PC-3 (cell line): ENCODE data around the gene SEC14L6. TPM values are rescaled to one million over a fixed set of nuclear protein-coding genes. Genes with fewer than 3 reads are reported as not detected.
A peak's percentile ranks its signal among the peaks of the same experiment; 100 is the strongest.

Source experiments
- ATAC-seq: fragments of 200-7000 bp; cut with Tn5 transposase; 2 replicates; pipeline ENCODE4 v1.9.1; 2020; ENCODE audit warnings: mild to moderate bottlenecking, moderate library complexity
- BruUV-seq: library from RNA; stranded (reverse); fragments of 400-500 nt; replicated peaks from 2 replicates; lab custom pipeline; 2021; lab: Mats Ljungman, UMichigan
- CTCF ChIA-PET: fragments of 300-600 bp; sonication (Branson Sonifier 250); formaldehyde crosslinking; loops from one replicate; lab custom pipeline; 2022; ENCODE audit warnings: antibody characterized with exemption; lab: Charles Lee
- POLR2A ChIA-PET: fragments of 300-600 bp; sonication (Branson Sonifier 250); formaldehyde crosslinking; loops from one replicate; lab custom pipeline; 2022; ENCODE audit warnings: antibody characterized with exemption; ENCODE audit not compliant: unreplicated experiment; lab: Charles Lee
- DNase-seq: peaks from one replicate; pipeline ENCODE4 v3.0.0-alpha.2; 2015
- H2AFZ ChIP-seq: fragments of 300-600 bp; sonication (generic); 2 replicates; pipeline ENCODE4 v1.6.0; 2016; ENCODE audit warnings: antibody characterized with exemption, low read length
- H3F3A ChIP-seq: fragments of 300-600 bp; sonication (generic); one replicate; pipeline ENCODE4 v1.6.0; 2017; ENCODE audit warnings: antibody characterized with exemption, low read length, control low read depth, mild to moderate bottlenecking; ENCODE audit not compliant: unreplicated experiment
- H3K27ac ChIP-seq: fragments of 300-600 bp; sonication (generic); 2 replicates; pipeline ENCODE4 v1.5.1; 2016; ENCODE audit warnings: mild to moderate bottlenecking, low read length
- H3K27me3 ChIP-seq: fragments of 300-600 bp; sonication (generic); 2 replicates; pipeline ENCODE4 v1.6.1; 2016; ENCODE audit warnings: low read length, mixed read lengths
- H3K36me3 ChIP-seq: fragments of 300-600 bp; sonication (generic); 2 replicates; pipeline ENCODE4 v1.6.1; 2016; ENCODE audit warnings: low read depth, mixed run types, low read length, mixed read lengths
- H3K4me1 ChIP-seq: fragments of 300-600 bp; sonication (generic); 2 replicates; pipeline ENCODE4 v1.5.1; 2016; ENCODE audit warnings: low read length; ENCODE audit not compliant: insufficient read depth
- H3K4me2 ChIP-seq: fragments of 300-600 bp; sonication (generic); 2 replicates; pipeline ENCODE4 v1.6.0; 2016; ENCODE audit warnings: low read length
- H3K4me3 ChIP-seq: fragments of 300-600 bp; sonication (generic); 2 replicates; pipeline ENCODE4 v1.5.1; 2016; ENCODE audit warnings: mild to moderate bottlenecking, low read length, mixed read lengths
- H3K79me2 ChIP-seq: fragments of 300-600 bp; sonication (generic); 2 replicates; pipeline ENCODE4 v1.6.1; 2017; ENCODE audit warnings: low read length, mixed read lengths
- H3K9ac ChIP-seq: fragments of 300-600 bp; sonication (generic); 2 replicates; pipeline ENCODE4 v1.6.0; 2016; ENCODE audit warnings: mild to moderate bottlenecking, low read length
- H3K9me2 ChIP-seq: fragments of 300-600 bp; sonication (generic); replicated peaks from 2 replicates; pipeline ENCODE4 v1.6.1; 2016; ENCODE audit warnings: mixed run types, low read length, mixed read lengths
- H3K9me3 ChIP-seq: fragments of 300-600 bp; sonication (generic); 2 replicates; pipeline ENCODE4 v1.6.1; 2016; ENCODE audit warnings: low read length, mixed read lengths
- H4K20me1 ChIP-seq: fragments of 300-600 bp; sonication (generic); 2 replicates; pipeline ENCODE4 v1.6.1; 2016; ENCODE audit warnings: low read length, mixed read lengths
- EZH2 ChIP-seq: fragments of 300-600 bp; sonication (generic); IDR thresholded peaks from one replicate; pipeline ENCODE4 v1.6.1; 2017; ENCODE audit warnings: antibody characterized with exemption, mild to moderate bottlenecking, low read length; ENCODE audit not compliant: unreplicated experiment
- EZH2phosphoT487 ChIP-seq: fragments of 300-600 bp; sonication (generic); IDR thresholded peaks from 2 replicates; pipeline ENCODE4 v1.6.1; 2018; ENCODE audit warnings: mild to moderate bottlenecking, antibody characterized with exemption, low read length, borderline replicate concordance
- intact Hi-C: fragments of 100-400 bp; cut with micrococcal nuclease; formaldehyde crosslinking; loops from 2 replicates; pipeline ENCODE4 v1.9.0; 2023
- total RNA-seq: library from RNA; depleted of rRNA; stranded (reverse); fragments of >200 nt; gene quantifications from 2 replicates; pipeline ENCODE4 v1.2.3, GENCODE V29; 2014
- TF ChIP-seq, protein P1 (sequence below): fragments of 300-600 bp; sonication (generic); conservative IDR thresholded peaks from 2 replicates; pipeline ENCODE4 v1.5.1; 2017; ENCODE audit warnings: antibody characterized with exemption, low read depth, mild to moderate bottlenecking, low read length

The SEC14L6 gene
- total RNA-seq, 1 experiment from 2014 or later: not detected

DNA sequence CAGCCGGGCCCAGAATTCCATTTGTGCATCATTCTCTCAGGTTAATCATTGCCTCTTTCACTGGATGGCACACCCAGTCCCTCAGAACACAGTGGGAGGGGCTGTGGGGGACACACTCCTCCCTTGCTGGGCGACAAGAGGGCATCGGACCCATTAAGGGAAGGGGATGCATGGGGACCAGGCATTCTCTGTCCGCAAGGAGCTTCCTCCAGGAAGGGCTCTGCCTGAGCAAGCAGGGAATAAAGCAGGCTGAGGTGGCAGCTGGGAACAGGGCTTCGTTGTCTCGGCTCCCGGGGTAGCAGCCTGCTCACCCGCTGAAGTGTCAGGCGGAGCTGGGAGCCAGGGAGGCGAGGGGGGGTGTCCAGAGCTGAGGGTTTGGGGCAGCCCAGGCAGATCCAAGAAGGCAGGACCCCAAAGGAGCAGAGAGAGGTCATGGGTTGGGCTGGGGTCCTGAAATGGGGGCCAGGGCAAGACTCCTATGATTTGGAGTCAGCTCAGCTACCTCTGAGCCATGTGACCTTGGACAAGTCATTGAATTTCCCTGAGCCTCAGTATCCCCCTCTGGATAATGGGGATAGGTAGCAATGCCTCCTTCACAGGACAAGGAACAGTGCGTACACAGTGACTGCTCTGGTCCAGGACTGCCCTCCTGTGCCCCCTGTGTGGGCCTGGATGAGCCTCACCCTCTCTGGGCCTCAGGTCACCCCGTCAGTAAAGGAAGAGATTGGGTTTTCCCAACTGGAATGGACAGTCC, 26.5 kb upstream of the SEC14L6 start:
- Histone ChIP-seq H2AFZ (no peak overlapping the region), H3F3A (no peaks in the 10 kb centered on the region), H3K27ac (no peak overlapping the region), H3K9me2 (no peaks in the 10 kb centered on the region), H3K4me2 (no peak overlapping the region), H4K20me1 (no peaks in the 10 kb centered on the region), H3K36me3 (peaks cover 5% of the 10 kb centered on the region; the same call in 1 of the 2 replicates), H3K27me3 (no peaks in the 10 kb centered on the region), H3K9ac (no peak overlapping the region), H3K4me1 (no peaks in the 10 kb centered on the region), H3K4me3 (no peak overlapping the region), H3K9me3 (no peaks in the 10 kb centered on the region), H3K79me2 (no peaks in the 10 kb centered on the region)
- ChIA-PET CTCF (no interaction called here), POLR2A (no interaction called here)
- BruUV-seq: TSS peak; percentile 5
- TF ChIP-seq, protein P1, sequence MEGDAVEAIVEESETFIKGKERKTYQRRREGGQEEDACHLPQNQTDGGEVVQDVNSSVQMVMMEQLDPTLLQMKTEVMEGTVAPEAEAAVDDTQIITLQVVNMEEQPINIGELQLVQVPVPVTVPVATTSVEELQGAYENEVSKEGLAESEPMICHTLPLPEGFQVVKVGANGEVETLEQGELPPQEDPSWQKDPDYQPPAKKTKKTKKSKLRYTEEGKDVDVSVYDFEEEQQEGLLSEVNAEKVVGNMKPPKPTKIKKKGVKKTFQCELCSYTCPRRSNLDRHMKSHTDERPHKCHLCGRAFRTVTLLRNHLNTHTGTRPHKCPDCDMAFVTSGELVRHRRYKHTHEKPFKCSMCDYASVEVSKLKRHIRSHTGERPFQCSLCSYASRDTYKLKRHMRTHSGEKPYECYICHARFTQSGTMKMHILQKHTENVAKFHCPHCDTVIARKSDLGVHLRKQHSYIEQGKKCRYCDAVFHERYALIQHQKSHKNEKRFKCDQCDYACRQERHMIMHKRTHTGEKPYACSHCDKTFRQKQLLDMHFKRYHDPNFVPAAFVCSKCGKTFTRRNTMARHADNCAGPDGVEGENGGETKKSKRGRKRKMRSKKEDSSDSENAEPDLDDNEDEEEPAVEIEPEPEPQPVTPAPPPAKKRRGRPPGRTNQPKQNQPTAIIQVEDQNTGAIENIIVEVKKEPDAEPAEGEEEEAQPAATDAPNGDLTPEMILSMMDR: no peak
- TF ChIP-seq EZH2phosphoT487: no peak
- no peak for TF ChIP-seq EZH2
- ATAC-seq (no peak), DNase-seq (no peak)
- intact Hi-C loops: no loop called here

- ChIA-PET CTCF (no interaction called here), POLR2A (no interaction called here)
- no TSS peak for BruUV-seq
Measured at GRCh38 chr22:30572210-30572609, 25.7 kb upstream of the SEC14L6 start.

More at GRCh38 chr22:30572210-30572609, 25.7 kb upstream of the SEC14L6 start:
- no peaks in the 10 kb centered on the region for H3F3A ChIP-seq
- H3K4me2 ChIP-seq: no peak overlapping the region
- H3K27me3 ChIP-seq: no peaks in the 10 kb centered on the region
- no peaks in the 10 kb centered on the region for H3K9me3 ChIP-seq
- intact Hi-C loops: no loop called here
- H3K4me1 ChIP-seq: no peaks in the 10 kb centered on the region
- no peak overlapping the region for H3K9ac ChIP-seq
- no peaks in the 10 kb centered on the region for H3K79me2 ChIP-seq
- no peak overlapping the region for H3K27ac ChIP-seq
- H4K20me1 ChIP-seq: no peaks in the 10 kb centered on the region
- ATAC-seq (no peak), DNase-seq (no peak)
- H3K4me3 ChIP-seq: no peak overlapping the region
- peaks cover 5% of the 10 kb centered on the region; the same call in 1 of the 2 replicates for H3K36me3 ChIP-seq
- H2AFZ ChIP-seq: no peak overlapping the region
- no peak for TF ChIP-seq EZH2phosphoT487
- TF ChIP-seq, protein P1: no peak
- no peak for TF ChIP-seq EZH2
- H3K9me2 ChIP-seq: no peaks in the 10 kb centered on the region
